GM21576 (cell line): ENCODE data around the gene CMSS1.

Experiments
- ATAC-seq: cut with Tn5 transposase; IDR thresholded peaks from one replicate; pipeline ENCODE4 v1.9.1; 2021; ENCODE audit warnings: mild to moderate bottlenecking, moderate library complexity; ENCODE audit not compliant: unreplicated experiment

CMSS1 gene

DNA sequence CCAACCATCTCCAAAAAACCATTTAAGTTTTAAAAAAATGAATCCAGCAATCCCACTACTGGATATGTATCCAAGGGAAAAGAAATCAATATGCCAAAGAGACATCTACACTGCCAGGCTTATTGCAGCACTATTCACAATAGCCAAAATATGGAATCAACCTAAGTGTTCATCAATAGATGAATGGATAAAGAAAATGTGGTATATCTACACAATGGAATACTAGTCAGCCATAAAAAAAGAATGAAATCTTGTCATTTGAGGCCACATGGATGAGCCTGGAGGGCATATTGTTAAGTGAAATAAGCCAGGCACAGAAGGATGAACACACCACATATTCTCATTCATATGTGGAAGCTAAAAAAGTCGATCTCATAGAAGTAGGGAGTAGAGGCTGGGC, 160.6 kb downstream of the CMSS1 start:
- no peak for ATAC-seq

DNA sequence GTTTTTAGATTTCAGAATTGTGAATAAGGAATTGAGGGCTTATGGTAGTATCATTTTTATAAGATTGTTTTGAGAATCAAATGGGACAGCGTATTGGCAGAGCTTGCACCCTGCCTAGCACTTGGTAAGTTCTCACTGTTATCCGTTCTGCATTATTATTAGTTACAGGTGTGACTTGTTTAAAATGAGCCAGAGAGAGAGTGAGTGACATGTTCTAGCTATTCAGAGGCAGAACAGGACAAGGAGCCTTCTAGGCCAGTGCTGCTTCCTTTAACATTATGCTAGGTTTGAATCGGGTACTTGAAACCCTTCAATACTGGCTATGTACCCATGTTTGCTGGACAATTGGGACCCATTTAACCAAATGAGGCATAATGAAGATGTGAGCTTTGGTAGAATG, 162.9 kb downstream of the CMSS1 start:
- no peak for ATAC-seq

DNA sequence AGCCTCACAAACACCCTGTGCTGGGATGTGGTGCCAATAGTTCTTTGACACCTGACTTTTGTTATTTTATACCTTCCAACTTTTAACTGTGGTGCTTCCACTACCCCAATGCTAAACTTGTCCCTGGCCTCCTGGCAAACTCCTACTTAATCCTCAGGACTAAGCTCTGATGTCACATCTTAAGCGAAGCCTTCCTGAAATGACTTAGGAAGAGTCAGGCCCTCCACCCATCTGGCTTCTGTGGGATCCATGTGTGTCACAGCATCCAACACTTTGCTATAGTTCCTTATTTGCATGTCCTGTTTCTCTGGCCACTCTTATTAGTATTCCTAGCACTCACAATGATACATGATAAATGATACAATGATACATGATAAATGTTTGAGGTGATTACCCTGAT, 163.5 kb downstream of the CMSS1 start:
- no peak for ATAC-seq

DNA sequence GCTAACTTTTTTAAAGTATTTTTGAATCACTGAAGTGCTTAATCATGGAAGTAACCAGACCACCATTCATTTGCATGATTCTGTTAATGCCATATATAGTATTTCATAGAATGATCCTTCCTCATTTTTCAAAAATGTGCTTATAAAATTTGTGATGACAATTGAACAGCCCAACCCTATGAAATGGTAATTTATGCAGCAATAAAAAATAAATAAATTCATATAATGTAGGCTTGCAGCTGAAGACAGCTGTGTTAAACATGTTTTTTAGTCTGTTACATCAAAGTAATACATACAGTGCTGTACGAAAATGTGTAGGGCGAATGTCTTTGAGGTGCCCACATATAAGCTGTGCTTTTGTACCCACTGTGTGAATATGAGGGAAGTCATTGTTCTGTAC, 165.0 kb downstream of the CMSS1 start:
- no peak for ATAC-seq

DNA sequence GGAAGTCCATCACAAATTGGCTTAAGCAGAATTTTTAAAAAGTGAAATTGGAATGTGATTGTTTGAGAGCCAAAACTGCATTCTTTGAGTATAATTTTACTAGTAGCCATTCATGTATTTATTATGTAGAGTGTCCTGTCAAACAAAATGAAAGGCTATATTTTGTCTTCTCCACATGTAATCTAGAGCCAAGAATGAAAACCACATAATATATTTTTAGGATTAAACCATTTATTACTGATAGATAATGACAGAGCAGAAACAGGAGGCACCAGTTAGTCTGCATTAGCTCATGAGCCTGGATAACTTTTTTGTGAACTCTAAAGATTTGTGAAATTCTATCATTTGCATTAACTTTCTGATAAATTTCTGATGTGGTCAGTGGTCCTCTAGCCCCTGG, 166.5 kb downstream of the CMSS1 start:
- ATAC-seq = no peak

DNA sequence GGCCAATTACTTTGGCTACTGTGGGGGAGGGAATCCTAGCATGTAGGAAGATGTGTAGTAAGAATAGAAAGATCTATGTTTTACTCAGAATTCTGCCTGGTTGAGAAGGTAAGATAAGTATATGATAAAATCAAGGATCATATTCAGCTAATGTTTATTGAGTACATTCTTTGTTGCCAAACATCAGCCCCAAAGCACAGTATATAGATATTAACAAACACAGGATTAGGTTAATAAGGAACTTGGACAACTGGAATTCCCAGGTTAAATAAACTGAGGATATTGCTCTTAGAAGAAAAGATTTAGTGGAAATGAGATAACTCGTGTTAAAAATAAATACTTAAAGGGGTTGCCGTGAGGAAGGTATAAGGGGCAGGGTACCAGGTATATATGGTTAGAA, 167.0 kb downstream of the CMSS1 start:
- no peak for ATAC-seq

DNA sequence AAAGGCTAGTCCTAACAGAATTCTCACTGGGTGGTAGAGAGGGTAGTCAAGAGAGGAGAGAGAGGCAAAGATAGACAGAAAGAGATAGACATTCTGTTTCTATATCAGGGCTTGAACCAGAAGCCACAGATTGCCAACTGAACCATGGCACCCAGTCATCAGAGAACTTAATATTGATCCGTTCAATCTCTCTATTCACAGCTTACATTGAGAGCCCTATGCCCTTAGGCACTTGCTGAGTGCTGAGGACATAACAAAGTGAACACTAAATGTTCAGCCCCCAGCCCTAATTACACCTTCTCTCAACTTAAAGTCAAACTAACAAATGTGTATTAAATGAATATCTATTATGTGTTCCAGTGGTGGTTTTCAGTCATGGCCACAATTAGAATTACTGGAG, 172.5 kb downstream of the CMSS1 start:
- ATAC-seq = no peak

DNA sequence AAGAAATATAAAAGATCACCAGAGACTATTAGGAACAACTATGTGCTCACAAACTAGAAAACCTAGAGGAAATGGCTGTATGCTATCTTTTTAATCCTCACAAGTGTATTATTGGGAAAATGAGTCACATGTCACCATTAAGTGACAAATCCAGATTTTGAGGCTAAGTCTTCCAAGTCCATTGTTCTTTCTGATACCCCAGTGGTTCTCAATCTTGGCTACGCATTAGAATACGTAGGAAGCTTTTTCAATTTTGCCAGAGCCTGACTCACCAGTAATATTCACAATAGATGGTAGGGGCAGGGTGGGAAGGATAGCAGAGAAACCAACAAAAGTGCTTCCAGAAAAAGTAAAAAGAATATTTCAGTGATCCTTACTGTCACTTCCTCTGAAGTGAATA, 179.6 kb downstream of the CMSS1 start:
- no peak for ATAC-seq

DNA sequence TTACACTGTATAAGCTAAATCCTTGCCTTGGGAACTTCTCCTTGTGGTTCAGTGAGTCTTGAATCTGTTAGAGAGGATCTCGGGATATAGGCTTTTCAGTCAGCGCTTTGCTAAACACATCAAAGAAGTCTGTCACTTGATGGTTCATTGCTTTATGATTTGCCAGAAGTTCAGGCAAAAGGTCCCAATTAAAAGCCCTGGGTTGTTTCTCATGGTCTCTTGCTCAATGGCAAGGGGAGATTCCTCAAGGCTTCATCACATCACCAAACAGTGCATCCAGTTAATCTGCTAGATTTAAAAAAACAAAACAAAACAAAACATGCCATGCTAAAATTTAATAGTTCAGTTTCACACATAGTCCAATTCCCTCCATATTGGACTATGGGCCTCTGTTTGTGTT, 181.9 kb downstream of the CMSS1 start:
- ATAC-seq = no peak

DNA sequence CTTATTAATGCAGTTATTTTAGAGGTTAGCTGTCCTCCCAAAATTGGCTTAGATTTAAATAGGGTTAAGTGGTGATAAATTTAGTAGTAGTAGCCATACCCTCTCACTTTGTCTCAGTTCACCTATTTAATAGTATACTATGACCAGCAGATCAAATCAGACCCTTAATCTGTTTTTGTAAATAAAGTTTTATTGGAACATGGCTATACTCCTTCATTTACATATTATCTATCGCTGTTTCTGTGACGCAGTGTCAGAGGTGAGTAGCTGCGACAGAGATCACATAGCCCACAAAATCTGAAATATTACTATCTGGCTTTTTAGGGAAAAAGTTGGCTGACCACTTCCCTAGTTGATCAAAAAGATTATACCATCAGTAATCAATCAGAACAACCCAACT, 183.4 kb downstream of the CMSS1 start:
- no peak for ATAC-seq

DNA sequence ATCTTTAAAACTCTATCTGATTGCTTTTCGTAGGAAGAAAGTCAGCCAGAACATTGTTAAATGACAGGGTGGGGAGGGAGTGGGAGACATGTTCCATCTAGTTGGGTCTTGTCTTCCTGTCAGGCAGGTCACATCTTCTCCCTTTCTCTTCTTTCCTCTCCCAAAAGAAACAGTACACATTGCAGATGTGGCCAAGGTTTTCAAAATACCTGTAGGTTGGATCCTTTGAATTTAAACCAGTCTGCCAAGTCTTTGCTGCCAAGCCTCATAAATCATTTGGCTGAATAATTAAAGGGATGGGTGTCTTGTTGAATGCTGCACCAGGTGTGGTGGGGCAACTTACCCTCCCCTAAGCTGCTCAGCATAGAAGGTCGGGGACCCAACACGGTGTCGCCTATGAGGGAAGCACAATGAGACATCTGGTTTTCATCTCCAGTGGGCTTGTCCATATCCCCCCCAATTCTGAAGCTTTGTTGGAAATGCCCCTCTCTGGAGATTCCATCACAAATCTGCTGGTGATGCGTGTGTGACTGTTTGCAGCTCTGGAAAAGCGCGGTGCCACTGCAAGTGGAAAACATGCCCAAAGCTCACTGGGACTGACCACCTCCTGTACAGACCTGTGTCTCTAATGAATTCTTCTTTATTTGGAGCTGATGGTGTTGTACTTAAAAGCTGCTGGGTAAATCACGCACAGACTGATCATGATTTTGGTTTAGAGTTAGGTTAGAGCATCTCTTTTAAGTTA, 184.0 kb downstream of the CMSS1 start:
- ATAC-seq = no peak

DNA sequence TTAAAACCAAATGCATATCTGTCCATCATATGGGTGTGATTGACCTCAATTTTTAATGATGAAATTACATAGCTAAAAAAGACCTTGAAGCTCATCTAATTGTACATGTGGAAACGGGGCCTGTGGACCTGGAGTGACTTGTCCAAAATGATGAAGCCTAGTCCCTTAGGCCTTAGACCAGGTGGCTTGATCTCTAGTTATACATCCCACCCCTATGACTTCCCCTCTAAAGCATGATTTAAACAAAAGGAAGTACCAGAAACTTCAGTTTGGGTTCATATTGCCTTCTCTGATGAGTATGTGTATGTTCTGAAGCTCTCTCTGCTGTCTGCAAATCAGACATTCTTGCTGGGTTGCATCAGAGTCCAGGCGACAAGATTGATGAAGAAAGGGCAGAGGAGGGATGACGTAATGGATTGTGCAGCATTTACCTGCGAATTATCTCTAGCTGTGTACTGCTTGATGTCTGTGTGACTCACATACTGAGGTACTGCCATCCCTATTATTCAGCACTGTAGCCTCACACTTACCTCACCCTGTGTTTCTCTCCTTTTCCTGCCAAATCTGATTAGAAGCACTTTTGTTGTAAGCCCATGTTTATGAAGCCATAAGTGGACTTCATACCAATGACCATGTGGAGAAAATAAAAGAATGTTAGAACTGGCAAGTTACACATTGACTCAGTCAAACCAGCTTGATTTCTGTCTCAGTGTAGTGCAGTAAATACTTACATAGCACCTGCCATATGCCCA, 185.1 kb downstream of the CMSS1 start:
- ATAC-seq = no peak

DNA sequence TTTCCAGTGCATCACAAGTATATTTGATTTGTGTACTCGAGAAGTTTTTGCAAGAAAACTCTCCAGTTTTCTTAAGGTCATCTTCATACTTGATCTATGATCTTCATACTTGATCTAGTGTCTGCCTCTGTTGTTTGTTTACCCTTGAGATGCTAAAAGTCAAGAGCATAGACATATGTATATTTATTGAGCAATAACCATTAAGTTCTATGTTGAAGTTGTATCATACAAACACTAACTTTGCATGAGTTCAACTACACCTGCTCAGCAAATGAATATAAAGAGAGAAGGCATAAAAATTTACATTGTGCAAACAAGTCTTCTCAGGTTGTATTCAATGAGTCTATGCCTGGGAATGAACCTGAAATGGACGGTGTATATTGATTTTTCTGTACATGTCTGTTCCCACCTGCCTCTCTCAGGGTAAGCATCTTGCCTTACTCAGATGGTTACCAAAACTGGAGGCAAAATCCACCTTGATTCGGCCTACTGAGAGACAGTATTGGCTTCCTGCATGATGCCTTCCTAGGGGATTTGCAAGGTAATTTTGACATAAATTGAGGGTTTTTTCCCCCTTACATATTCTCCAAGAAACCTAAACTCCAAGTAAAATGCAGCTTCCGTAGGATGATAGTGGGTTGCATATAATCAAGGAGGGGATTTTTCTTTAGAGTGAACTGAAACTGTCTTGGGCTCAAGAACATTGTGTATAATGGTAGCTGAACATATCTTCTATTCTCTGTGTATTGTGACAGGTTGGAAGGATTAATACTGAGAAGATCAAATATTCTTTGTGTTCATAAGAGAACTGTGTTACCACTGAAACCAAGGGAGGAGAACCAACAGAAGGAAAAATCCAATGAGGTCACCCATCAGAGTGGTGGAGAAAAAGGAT, 186.2 kb downstream of the CMSS1 start:
- no peak for ATAC-seq

DNA sequence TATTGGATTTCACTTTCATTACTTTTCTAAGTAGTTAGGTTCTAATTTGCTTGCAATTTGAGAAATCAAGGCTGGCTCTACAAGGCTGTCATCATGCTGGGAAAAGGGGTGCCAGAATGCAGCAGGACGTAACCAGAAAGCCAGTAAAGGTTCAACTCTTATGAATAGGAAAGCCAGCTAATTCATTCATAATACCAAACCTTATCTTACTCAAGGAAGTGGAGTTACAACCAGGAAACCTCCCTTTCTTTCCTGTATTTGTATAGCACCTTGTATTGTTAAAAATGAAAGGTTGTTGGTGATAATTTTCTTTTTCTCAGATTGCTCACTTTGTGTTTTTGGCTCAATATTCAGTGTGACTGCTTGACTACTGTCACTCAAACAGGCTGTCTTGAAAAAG, 187.3 kb downstream of the CMSS1 start:
- no peak for ATAC-seq

DNA sequence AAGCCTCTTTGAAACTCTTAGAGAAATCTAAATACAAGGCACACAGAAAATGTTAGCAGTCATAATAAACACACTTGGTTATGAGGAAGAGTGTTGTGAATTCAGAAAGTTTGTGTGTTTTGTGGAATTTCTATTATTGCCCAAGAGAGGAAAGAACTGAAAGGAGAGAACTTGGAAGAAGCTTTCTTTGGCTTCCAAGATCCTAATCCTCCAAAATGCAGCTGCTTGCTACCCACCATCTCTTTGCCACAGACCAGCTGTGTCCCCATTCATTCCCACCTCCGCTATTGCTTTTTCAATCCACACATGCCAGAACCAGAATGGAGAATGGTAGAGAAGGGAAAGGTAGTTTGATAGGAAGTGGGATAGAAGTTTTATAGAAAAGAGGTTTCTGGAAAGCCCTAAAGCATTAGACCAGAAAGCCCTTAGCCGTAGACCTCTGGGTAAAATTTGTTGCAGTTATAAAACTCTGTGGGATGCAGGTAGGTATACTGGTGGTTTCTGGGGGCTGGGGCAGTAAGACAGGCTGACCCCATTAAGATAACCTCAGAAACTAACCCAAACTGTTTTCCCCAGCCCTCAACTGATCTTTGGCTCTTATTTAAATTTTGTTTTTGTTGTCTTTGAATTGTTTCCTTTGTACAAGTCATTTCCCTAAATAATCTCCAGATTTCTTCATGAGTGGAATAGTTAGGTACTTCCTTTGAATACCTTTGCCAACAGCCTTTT, 188.2 kb downstream of the CMSS1 start:
- no peak for ATAC-seq

DNA sequence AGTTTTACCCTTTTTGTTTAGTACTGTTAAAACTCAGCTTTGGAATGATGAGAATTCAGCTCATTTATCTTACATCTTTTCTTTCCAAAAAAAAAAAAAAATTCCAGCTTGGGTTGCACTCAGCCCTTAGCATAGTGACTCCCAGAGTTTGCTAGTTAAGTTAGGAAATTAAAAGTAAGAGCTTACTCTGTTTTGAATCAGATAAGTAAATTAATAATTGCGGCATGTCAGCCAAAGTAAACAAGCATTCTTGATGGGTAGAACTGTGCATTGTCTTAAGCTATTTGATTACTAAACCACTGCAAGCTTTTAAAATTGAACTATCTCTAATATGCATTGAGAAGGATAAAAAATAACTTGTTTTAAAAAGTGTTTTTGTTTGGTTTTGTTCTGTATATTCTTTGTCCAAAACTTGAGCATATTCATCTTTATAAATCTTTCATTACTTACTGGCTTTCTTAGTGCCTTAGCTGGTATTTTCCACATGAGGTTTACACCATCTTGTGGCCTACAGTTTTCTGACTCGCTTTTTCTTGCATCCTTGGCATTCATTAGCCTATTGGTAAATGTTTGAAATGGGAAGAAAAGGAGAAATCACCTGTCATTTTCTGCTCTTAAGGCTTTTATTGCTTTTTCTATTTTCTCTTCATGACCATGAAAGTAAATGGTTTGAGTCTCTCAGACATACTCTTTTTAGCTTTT, 189.1 kb downstream of the CMSS1 start:
- ATAC-seq = no peak

DNA sequence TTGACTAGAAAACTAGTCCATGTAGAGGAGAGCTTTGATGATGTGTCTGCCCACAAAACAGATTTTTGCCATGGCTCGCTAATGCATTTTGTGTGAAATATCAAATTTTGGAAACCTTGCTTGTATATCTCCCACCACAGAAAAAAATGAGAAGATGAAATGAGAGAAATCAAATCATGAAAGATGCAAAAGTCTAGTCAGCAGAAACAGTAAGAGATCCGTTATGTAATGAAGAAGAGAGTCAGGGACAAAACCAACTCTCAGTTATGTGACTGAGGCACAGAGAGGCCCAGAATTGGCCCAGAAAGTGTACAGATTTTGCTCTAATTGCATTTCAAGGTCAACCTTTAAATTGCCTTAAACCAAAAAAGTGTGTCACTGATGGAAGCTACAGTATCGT, 189.7 kb downstream of the CMSS1 start:
- ATAC-seq = no peak

DNA sequence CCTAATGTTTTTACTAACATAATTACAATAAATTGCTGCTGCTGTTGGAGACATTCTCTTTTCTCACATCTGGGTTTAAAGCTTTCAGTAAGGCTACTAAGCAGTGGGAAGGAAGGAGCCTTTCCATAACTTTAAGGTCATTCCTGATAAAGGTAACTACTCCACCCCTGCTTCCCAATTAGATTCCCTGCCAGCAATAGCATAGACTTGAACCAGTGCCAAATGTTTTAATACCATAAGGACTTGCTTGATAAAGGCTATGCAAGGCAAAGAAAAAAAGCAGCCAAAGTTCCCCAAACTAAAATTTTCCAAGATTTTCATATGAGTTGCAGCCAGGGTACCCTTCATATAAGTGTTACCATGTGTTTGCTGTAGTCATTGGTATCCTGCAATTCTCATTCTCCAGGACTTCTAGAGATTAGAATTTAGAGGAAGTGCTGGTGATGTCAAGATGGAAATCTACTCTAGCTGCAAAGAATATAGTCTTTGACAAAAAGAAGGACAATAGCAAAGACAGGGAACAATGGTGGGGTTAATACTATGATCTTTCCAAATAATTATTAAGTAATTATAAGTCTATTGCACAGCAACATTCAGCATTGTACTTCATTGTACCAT, 190.5 kb downstream of the CMSS1 start:
- ATAC-seq = no peak

DNA sequence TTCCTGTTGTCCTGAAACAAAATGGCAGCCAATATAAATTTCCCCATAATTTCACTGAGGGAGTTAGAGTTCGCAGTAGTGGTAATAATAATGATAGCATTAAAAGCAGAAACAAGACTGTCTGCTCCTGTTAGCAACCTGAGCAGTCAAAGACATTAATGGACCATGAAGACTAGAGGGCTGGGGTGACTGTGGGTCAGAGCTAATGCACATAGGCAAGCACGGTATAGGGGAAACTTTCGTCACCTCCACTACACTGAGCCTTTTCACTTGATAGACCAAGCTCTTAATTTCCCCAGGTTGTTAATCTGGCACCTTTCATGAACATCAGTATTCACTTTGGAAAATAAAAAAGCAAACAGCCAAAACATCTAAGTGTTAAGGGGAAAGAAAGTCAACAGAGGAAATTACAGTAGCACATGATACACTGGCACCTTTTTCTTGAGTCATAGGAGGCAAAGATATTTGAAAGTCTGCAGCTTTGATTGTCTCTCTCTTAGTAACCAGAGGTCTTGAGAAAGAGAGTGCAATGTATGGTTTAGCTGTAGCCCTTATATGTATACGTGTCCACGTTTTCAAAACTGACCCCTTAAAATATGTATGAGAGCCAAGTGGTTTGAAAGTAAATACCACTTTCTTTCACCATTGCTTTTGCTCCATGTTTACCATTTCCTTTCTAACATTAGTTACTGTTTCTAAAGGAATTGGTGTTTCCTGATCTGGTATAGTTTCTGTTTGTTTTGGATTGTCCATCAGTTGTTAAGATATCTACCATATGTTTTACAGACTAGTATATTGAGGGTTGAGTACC, 191.8 kb downstream of the CMSS1 start:
- no peak for ATAC-seq
